OCI-LY7 (cell line): ENCODE results near the gene KCNN3. TPM values are rescaled to one million over a fixed set of nuclear protein-coding genes. Genes with fewer than 3 reads are reported as not detected.

ENCODE experiments used
- BruUV-seq: library from RNA; stranded (reverse); fragments of 400-500 nt; replicated peaks from 2 replicates; lab custom pipeline; 2021; lab: Mats Ljungman, UMichigan
- CTCF ChIA-PET: fragments of 300-600 bp; sonication (Branson Sonifier 250); formaldehyde crosslinking; loops from one replicate; lab custom pipeline; 2022; ENCODE audit warnings: antibody characterized with exemption; ENCODE audit not compliant: unreplicated experiment; lab: Charles Lee
- POLR2A ChIA-PET: fragments of 300-600 bp; sonication (Branson Sonifier 250); formaldehyde crosslinking; loops from one replicate; lab custom pipeline; 2022; ENCODE audit warnings: antibody characterized with exemption; lab: Charles Lee
- DNase-seq: peaks from one replicate; pipeline ENCODE4 v3.0.0-alpha.2; 2015; ENCODE audit warnings: low spot score
- H2AFZ ChIP-seq: fragments of 200-600 bp; sonication (generic), shearing (Covaris generic); 2 replicates; pipeline ENCODE4 v1.6.1; 2014; ENCODE audit warnings: mild to moderate bottlenecking, antibody characterized with exemption, low read length, moderate library complexity
- H3K27ac ChIP-seq: fragments of 200-600 bp; sonication (generic); 2 replicates; pipeline ENCODE4 v1.5.1; 2014; ENCODE audit warnings: mixed run types, low read depth, mild to moderate bottlenecking, moderate library complexity, low read length, inconsistent platforms; ENCODE audit not compliant: poor library complexity, severe bottlenecking
- H3K36me3 ChIP-seq: fragments of 200-600 bp; sonication (generic); 2 replicates; pipeline ENCODE4 v1.6.1; 2014; ENCODE audit warnings: mild to moderate bottlenecking, antibody characterized with exemption, low read length, moderate library complexity, mixed read lengths; ENCODE audit not compliant: insufficient read depth
- H3K4me1 ChIP-seq: fragments of 200-600 bp; sonication (generic); 2 replicates; pipeline ENCODE4 v1.5.1; 2014; ENCODE audit warnings: mild to moderate bottlenecking, low read length; ENCODE audit not compliant: insufficient read depth, poor library complexity, severe bottlenecking
- H3K4me2 ChIP-seq: fragments of 200-600 bp; sonication (generic); 2 replicates; pipeline ENCODE4 v1.6.1; 2014; ENCODE audit warnings: mild to moderate bottlenecking, low read length
- H3K4me3 ChIP-seq: fragments of 200-600 bp; sonication (generic); 2 replicates; pipeline ENCODE4 v1.5.1; 2014; ENCODE audit warnings: mild to moderate bottlenecking, low read depth, low read length; ENCODE audit not compliant: poor library complexity, severe bottlenecking
- H3K79me2 ChIP-seq: fragments of 200-600 bp; sonication (generic); 2 replicates; pipeline ENCODE4 v1.6.1; 2016; ENCODE audit warnings: low read depth, mild to moderate bottlenecking, low read length, moderate library complexity, mixed read lengths; ENCODE audit not compliant: insufficient read depth
- H3K9me2 ChIP-seq: fragments of 200-600 bp; sonication (generic); 2 replicates; pipeline ENCODE4 v1.6.1; 2016; ENCODE audit warnings: mild to moderate bottlenecking, low read length, mixed read lengths; ENCODE audit not compliant: insufficient read depth
- H3K9me3 ChIP-seq: fragments of 200-600 bp; sonication (generic); 2 replicates; pipeline ENCODE4 v1.6.1; 2014; ENCODE audit warnings: mild to moderate bottlenecking, mixed run types, low read length, mixed read lengths
- H4K20me1 ChIP-seq: fragments of 200-600 bp; sonication (generic); 2 replicates; pipeline ENCODE4 v1.6.1; 2014; ENCODE audit warnings: mild to moderate bottlenecking, antibody characterized with exemption, low read length, moderate library complexity, mixed read lengths; ENCODE audit not compliant: insufficient read depth
- EZH2phosphoT487 ChIP-seq: fragments of 200-600 bp; sonication (generic); IDR thresholded peaks from 2 replicates; pipeline ENCODE4 v1.6.1; 2018; ENCODE audit warnings: low read depth, borderline replicate concordance, mild to moderate bottlenecking, mixed run types, antibody characterized with exemption, low read length, moderate library complexity, mixed read lengths
- intact Hi-C: fragments of 100-400 bp; cut with micrococcal nuclease; formaldehyde crosslinking; loops from one replicate; pipeline ENCODE4 v1.10.0; 2022; ENCODE audit not compliant: unreplicated experiment
- total RNA-seq, 2 experiments: library from RNA; depleted of rRNA in 1 of 2; stranded (reverse); fragments of >200 nt in 1 of 2; shearing (Covaris generic) in 1 of 2; gene quantifications; 2 replicates each; pipeline ENCODE4 v1.2.3, GENCODE V29; 2014 to 2022
- TF ChIP-seq, protein P1 (sequence below): fragments of 200-600 bp; sonication (generic); conservative IDR thresholded peaks from 2 replicates; pipeline ENCODE4 v1.5.1; 2014; ENCODE audit warnings: mild to moderate bottlenecking, antibody characterized with exemption, low read length, moderate library complexity, mixed read lengths

KCNN3 gene
- total RNA-seq, 2 experiments from 2014 or later, result 14.8 to 50.8 TPM

DNA sequence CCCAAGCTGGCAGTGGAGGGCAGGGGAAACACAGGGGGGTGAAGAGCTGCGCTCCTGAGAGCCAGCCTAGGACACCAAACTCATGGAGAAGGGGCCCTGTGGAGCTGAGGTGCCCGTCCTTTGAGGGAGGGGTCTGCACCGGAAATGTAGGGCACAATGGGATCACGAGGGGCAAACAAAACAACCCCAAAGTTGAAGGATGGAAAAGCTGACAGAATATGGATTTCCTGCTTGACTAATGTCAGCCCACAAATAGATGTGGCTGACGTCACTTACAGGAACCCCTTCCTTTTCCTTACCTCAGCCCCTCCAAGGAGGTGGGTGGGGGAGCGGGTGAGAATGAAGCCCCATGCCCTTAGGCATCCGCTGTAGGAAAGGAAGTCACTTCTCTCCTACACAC is 110.9 kb downstream of the KCNN3 start:
- Histone ChIP-seq H3K4me3 (no peak overlapping the region), H3K9me2 (no peaks in the 10 kb centered on the region), H3K4me1 (no peaks in the 10 kb centered on the region), H3K9me3 (no peaks in the 10 kb centered on the region), H2AFZ (no peak overlapping the region), H3K27ac (no peak overlapping the region), H4K20me1 (no peaks in the 10 kb centered on the region), H3K79me2 (no peaks in the 10 kb centered on the region), H3K4me2 (no peak overlapping the region), H3K36me3 (peaks cover 32% of the 10 kb centered on the region)
- TF ChIP-seq EZH2phosphoT487, result no peak
- DNase-seq, result no peak
- POLR2A ChIA-PET, result no interaction called here
- CTCF ChIA-PET, result no interaction called here
- no TSS peak for BruUV-seq
- intact Hi-C loops, result no loop called here

DNA sequence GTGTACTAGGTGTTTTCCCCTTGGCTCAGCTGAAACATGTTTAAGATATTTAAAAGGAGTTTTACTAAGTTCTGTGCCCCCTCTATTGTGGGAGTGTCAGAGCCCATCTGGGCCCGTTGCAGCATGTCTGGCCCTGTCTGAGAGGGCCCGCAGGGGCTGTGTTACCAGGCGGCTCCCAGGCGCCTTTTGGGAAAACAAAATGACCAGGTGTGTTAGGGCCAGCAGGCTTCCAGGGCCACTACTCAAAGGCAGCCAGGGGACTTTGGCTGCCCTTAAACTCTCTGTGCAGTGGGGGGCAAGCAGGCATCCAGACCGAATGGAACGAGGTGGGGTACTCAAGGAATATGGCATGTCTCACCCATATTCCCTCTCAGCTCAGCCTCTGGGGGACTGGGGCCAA is 111.7 kb downstream of the KCNN3 start:
- POLR2A ChIA-PET, result no interaction called here
- no peak overlapping the region for H3K4me3 ChIP-seq
- no peak overlapping the region for H2AFZ ChIP-seq
- H3K27ac ChIP-seq, result no peak overlapping the region
- BruUV-seq, result no TSS peak
- no peaks in the 10 kb centered on the region for H3K4me1 ChIP-seq
- TF ChIP-seq, protein P1, sequence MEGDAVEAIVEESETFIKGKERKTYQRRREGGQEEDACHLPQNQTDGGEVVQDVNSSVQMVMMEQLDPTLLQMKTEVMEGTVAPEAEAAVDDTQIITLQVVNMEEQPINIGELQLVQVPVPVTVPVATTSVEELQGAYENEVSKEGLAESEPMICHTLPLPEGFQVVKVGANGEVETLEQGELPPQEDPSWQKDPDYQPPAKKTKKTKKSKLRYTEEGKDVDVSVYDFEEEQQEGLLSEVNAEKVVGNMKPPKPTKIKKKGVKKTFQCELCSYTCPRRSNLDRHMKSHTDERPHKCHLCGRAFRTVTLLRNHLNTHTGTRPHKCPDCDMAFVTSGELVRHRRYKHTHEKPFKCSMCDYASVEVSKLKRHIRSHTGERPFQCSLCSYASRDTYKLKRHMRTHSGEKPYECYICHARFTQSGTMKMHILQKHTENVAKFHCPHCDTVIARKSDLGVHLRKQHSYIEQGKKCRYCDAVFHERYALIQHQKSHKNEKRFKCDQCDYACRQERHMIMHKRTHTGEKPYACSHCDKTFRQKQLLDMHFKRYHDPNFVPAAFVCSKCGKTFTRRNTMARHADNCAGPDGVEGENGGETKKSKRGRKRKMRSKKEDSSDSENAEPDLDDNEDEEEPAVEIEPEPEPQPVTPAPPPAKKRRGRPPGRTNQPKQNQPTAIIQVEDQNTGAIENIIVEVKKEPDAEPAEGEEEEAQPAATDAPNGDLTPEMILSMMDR, result no peak
- TF ChIP-seq EZH2phosphoT487, result no peak
- CTCF ChIA-PET, result no interaction called here
- no peaks in the 10 kb centered on the region for H3K9me2 ChIP-seq
- H3K36me3 ChIP-seq, result peaks cover 34% of the 10 kb centered on the region
- no peak for DNase-seq
- intact Hi-C loops, result no loop called here
- no peaks in the 10 kb centered on the region for H4K20me1 ChIP-seq
- H3K4me2 ChIP-seq, result no peak overlapping the region
- H3K79me2 ChIP-seq, result no peaks in the 10 kb centered on the region
- no peaks in the 10 kb centered on the region for H3K9me3 ChIP-seq

DNA sequence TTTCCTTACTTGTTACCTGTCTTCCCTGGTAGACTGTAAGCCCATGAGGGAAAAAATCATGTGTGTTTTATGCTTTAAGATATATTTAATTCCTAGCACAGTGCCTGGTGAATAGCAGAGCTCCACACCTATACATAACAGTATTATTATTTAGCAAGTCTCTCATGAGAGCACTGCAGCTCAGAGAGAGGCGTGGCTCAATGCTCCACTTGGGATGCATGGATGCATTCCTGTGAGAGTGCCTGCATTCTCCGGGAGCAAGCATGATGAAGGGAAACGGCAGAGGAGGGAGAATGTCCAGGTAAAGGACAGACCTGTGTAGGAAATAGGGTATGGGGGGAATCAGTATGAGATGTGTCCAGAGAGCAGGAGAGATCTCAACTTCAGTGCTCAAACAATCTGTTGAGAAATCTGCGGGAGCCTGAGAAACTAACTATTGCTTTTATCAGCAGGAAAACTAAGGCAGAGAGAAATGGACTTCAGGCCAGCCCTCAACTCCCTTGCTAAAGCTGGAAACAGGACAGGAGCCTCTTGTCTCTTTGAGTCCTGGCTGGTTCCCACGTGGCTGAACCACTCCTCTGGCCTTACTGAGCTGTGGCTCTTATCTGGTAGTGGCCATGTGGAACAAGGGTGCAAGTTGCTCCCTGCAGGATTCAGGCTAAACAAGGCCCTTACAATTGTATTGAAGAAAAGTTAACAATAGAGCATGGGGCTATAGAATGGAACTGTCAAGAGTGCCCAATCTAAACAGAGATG is 113.1 kb downstream of the KCNN3 start:
- BruUV-seq, result no TSS peak
- Histone ChIP-seq H2AFZ (no peak overlapping the region), H3K9me2 (no peaks in the 10 kb centered on the region), H3K27ac (no peak overlapping the region), H3K4me1 (no peaks in the 10 kb centered on the region), H3K9me3 (no peaks in the 10 kb centered on the region), H3K36me3 (peaks cover 41% of the 10 kb centered on the region), H3K4me3 (no peak overlapping the region), H3K4me2 (no peak overlapping the region), H4K20me1 (no peaks in the 10 kb centered on the region), H3K79me2 (no peaks in the 10 kb centered on the region)
- intact Hi-C loops, result no loop called here
- TF ChIP-seq EZH2phosphoT487, result no peak
- TF ChIP-seq, protein P1, result no peak
- ChIA-PET CTCF (interaction anchor here (0.6 kb wide), 1 partner anchor 55 kb away, joined by 3 read pairs; no protein-coding TSS in a partner anchor), POLR2A (no interaction called here)
- DNase-seq, result no peak
